ENCODE data around the gene CDK14. TPM values are rescaled to one million over a fixed set of nuclear protein-coding genes. Genes with fewer than 3 reads are reported as not detected.

The CDK14 gene
- polyA plus RNA-seq, 3 donors: 1.7 to 2.5 (median 2.1) TPM

- H3K27ac ChIP-seq (ENCODE audit: low read depth in 1 of 2, low read length in 2 of 2): no peak overlapping the region
- peaks cover 0 to 9% of the 10 kb centered on the region in 2 donors for H3K36me3 ChIP-seq (replicated peaks in 1 of 2; ENCODE audit: control insufficient read depth in 1 of 2, insufficient read depth in 2 of 2, low read length in 2 of 2)
- Mint-ChIP-seq H3K27ac (peak overlapping the region in 1 of 7 donors; percentile 34), H3K36me3 (peaks cover 0 to 27% of the 10 kb centered on the region in 2 donors), H3K4me1 (no peaks in the 10 kb centered on the region), H3K9me3 (peaks cover 0 to 4% (median 0%) of the 10 kb centered on the region in 7 donors), H3K4me3 (no peak overlapping the region), H3K27me3 (ENCODE audit: low read depth in 3 of 3) (no peaks in the 10 kb centered on the region)
- WGBS (ENCODE audit: insufficient coverage): no CpG with 5 or more reads among the region's 1 CpG
- intact Hi-C loops (cut with micrococcal nuclease): no loop called here
- H3K9ac ChIP-seq (ENCODE audit: insufficient read depth, low read length, poor library complexity, severe bottlenecking): no peak overlapping the region
- no peak for DNase-seq
- no peaks in the 10 kb centered on the region for H3K79me2 ChIP-seq (ENCODE audit: insufficient read depth, low read length)
- H3K4me2 ChIP-seq (replicated peaks; ENCODE audit: extremely low read depth, low read length, poor library complexity, severe bottlenecking): no peak overlapping the region
- H3K4me3 ChIP-seq (replicated peaks in 1 of 3; ENCODE audit: low read depth in 2 of 3, low read length in 3 of 3): no peak overlapping the region
- no peak for TF ChIP-seq CTCF (IDR thresholded peaks at IDR 0.05)
- no peak overlapping the region for H2AFZ ChIP-seq (ENCODE audit: insufficient read depth, low read depth, low read length, poor library complexity, severe bottlenecking)
- H3K9me3 ChIP-seq (replicated peaks in 1 of 2; ENCODE audit: control insufficient read depth in 1 of 2, insufficient read depth in 1 of 2, low read length in 2 of 2): no peaks in the 10 kb centered on the region
- no peaks in the 10 kb centered on the region for H3K27me3 ChIP-seq (ENCODE audit: control insufficient read depth in 2 of 2, insufficient read depth in 2 of 2, low read length in 2 of 2)
- no peaks in the 10 kb centered on the region for H4K20me1 ChIP-seq (ENCODE audit: insufficient read depth, low read length)
- no peaks in the 10 kb centered on the region for H3K4me1 ChIP-seq (ENCODE audit: control insufficient read depth in 1 of 2, insufficient read depth in 2 of 2, low read length in 2 of 2)
These were observed 151.4 kb downstream of the CDK14 start for GRCh38 chr7:90747516-90747915.

- H3K36me3 Mint-ChIP-seq: peaks cover 0 to 27% of the 10 kb centered on the region in 2 donors
- peaks cover 0 to 9% of the 10 kb centered on the region in 2 donors for H3K36me3 ChIP-seq (replicated peaks in 1 of 2; ENCODE audit: control insufficient read depth in 1 of 2, insufficient read depth in 2 of 2, low read length in 2 of 2)
- no peak overlapping the region for H3K4me3 Mint-ChIP-seq
- peaks cover 0 to 2% (median 0%) of the 10 kb centered on the region in 3 donors for H3K27me3 Mint-ChIP-seq (ENCODE audit: low read depth in 3 of 3)
- no peak overlapping the region for H2AFZ ChIP-seq (ENCODE audit: insufficient read depth, low read depth, low read length, poor library complexity, severe bottlenecking)
- no peak for DNase-seq
- H3K4me2 ChIP-seq (replicated peaks; ENCODE audit: extremely low read depth, low read length, poor library complexity, severe bottlenecking): no peak overlapping the region
- H3K4me3 ChIP-seq (replicated peaks in 1 of 3; ENCODE audit: low read depth in 2 of 3, low read length in 3 of 3): no peak overlapping the region
- no peaks in the 10 kb centered on the region for H4K20me1 ChIP-seq (ENCODE audit: insufficient read depth, low read length)
- peak overlapping the region in 2 of 7 donors; percentile 4 to 18 for H3K27ac Mint-ChIP-seq
- no peak overlapping the region for H3K27ac ChIP-seq (ENCODE audit: low read depth in 1 of 2, low read length in 2 of 2)
- H3K27me3 ChIP-seq (ENCODE audit: control insufficient read depth in 2 of 2, insufficient read depth in 2 of 2, low read length in 2 of 2): no peaks in the 10 kb centered on the region
- no peak overlapping the region for H3K9ac ChIP-seq (ENCODE audit: insufficient read depth, low read length, poor library complexity, severe bottlenecking)
- no peaks in the 10 kb centered on the region for H3K4me1 ChIP-seq (ENCODE audit: control insufficient read depth in 1 of 2, insufficient read depth in 2 of 2, low read length in 2 of 2)
- H3K9me3 ChIP-seq (replicated peaks in 1 of 2; ENCODE audit: control insufficient read depth in 1 of 2, insufficient read depth in 1 of 2, low read length in 2 of 2): no peaks in the 10 kb centered on the region
- H3K4me1 Mint-ChIP-seq: no peaks in the 10 kb centered on the region
- intact Hi-C loops (cut with micrococcal nuclease): no loop called here
- no peak for TF ChIP-seq CTCF (IDR thresholded peaks at IDR 0.05)
- no peaks in the 10 kb centered on the region for H3K79me2 ChIP-seq (ENCODE audit: insufficient read depth, low read length)
- peaks cover 0 to 4% (median 0%) of the 10 kb centered on the region in 7 donors for H3K9me3 Mint-ChIP-seq
These were observed 153.1 kb downstream of the CDK14 start for GRCh38 chr7:90749262-90749661.
